Endodermal cell (in vitro differentiated cells): ENCODE data around the gene DEPP1. TPM values are rescaled to one million over a fixed set of nuclear protein-coding genes. Genes with fewer than 3 reads are reported as not detected.

Experiments
- DNase-seq: peaks from one replicate; pipeline ENCODE4 v3.0.0-alpha.2; 2017
- H3K27ac ChIP-seq: 2 replicates; pipeline ENCODE4 v1.5.1; 2013; ENCODE audit warnings: mild to moderate bottlenecking, low read depth, low read length, moderate library complexity
- H3K27me3 ChIP-seq: 2 replicates; pipeline ENCODE4 v1.6.1; 2013; ENCODE audit warnings: mild to moderate bottlenecking, low read length, moderate library complexity; ENCODE audit not compliant: insufficient read depth, control insufficient read depth, poor library complexity, severe bottlenecking
- H3K36me3 ChIP-seq: 2 replicates; pipeline ENCODE4 v1.7.0; 2013; ENCODE audit warnings: mild to moderate bottlenecking, low read length, moderate library complexity; ENCODE audit not compliant: control insufficient read depth, insufficient read depth
- H3K4me1 ChIP-seq: one replicate; pipeline ENCODE4 v1.7.0; 2013; ENCODE audit warnings: low read length; ENCODE audit not compliant: control insufficient read depth, insufficient read depth
- H3K4me3 ChIP-seq: 2 replicates; pipeline ENCODE4 v1.5.1; 2013; ENCODE audit warnings: mild to moderate bottlenecking, low read length, moderate library complexity
- H3K9ac ChIP-seq: 2 replicates; pipeline ENCODE4 v1.6.1; 2013; ENCODE audit warnings: mild to moderate bottlenecking, low read length, moderate library complexity; ENCODE audit not compliant: poor library complexity, severe bottlenecking; ENCODE audit errors: extremely low read depth
- H3K9me3 ChIP-seq: 2 replicates; pipeline ENCODE4 v1.6.1; 2013; ENCODE audit warnings: mild to moderate bottlenecking, low read length, moderate library complexity; ENCODE audit not compliant: control insufficient read depth
- H3K27ac Mint-ChIP-seq: 2 replicates; pipeline ENCODE4 v1.8.0; 2020; ENCODE audit warnings: mixed read lengths
- H3K27me3 Mint-ChIP-seq: 2 replicates; pipeline ENCODE4 v1.8.0; 2021; ENCODE audit warnings: mild to moderate bottlenecking, mixed read lengths; ENCODE audit not compliant: insufficient read depth
- H3K36me3 Mint-ChIP-seq: 2 replicates; pipeline ENCODE4 v1.8.0; 2020; ENCODE audit warnings: low read depth, mixed read lengths
- H3K4me1 Mint-ChIP-seq: 2 replicates; pipeline ENCODE4 v1.8.0; 2020; ENCODE audit warnings: mixed read lengths
- H3K4me3 Mint-ChIP-seq: 2 replicates; pipeline ENCODE4 v1.8.0; 2020; ENCODE audit warnings: mild to moderate bottlenecking, moderate library complexity, mixed read lengths
- H3K9me3 Mint-ChIP-seq: 2 replicates; pipeline ENCODE4 v1.8.0; 2020; ENCODE audit warnings: mild to moderate bottlenecking, mixed read lengths
- WGBS, 2 experiments: methylation state at CpG; one replicate each; pipeline versions ENCODE4 v1.1.5 to v1.1.7; 2013; ENCODE audit warnings: missing lambda C conversion rate in 2 of 2, mixed read lengths in 1 of 2; ENCODE audit not compliant: insufficient coverage in 1 of 2, insufficient read length in 1 of 2; 5-methylcytosine and 5-hydroxymethylcytosine counted together
- total RNA-seq, 2 donors: library from RNA; stranded (reverse); fragmentation: NEBNext Ultra II Directional in 1 of 2; extraction: Animal tissue kit (Norgen Biotek cat#: 25700) in 1 of 2; gene quantifications; 2 replicates in 1 of 2; 3 replicates in 1 of 2; pipeline ENCODE4 v1.2.1, GENCODE V29; 2021
- TF ChIP-seq, protein P1 (sequence below): fragments of 200-600 bp; sonication (generic); conservative IDR thresholded peaks from 2 replicates; pipeline ENCODE4 v1.5.0; 2021; ENCODE audit warnings: antibody characterized with exemption, mild to moderate bottlenecking

Gene DEPP1
- total RNA-seq, 2 donors from 2014 or later: 1.3 to 2.6 TPM

DNA sequence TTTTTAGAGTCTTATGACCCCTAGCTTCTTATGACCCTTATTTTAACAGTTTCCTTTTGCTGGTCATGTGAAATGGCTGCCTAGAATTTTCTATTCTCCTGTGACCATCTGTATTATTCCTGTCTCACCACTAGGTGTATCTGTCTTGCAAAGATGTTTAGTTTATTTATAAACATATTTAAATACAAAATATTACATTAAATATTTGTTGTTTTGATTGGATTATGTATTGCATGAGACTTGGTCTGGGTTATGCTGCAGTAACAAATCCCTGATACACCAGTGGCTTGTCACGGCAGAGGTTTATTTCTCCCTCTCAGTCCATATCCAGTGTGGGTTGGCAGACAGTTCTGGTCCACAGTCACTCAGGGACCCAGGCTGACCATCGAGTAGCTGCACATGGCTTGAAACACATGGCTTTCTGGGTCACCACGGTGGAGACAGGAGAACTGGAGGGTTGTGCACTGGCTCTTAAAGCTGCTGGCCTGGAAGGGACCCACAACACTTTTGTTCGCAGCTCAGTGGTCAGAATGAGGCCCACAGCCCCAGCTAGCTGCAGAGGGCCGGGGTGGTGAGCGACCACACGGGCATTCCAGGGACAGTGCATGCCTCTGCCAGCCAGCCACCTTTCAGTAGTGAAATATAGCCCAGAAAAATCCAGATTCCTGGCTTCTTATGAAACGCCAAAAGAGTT, 11.6 kb downstream of the DEPP1 start:
- Histone ChIP-seq H3K4me3 (no peak overlapping the region), H3K9ac (no peak overlapping the region), H3K27ac (no peak overlapping the region), H3K4me1 (peaks cover 9% of the 10 kb centered on the region), H3K27me3 (no peaks in the 10 kb centered on the region), H3K36me3 (no peaks in the 10 kb centered on the region), H3K9me3 (no peaks in the 10 kb centered on the region)
- TF ChIP-seq, protein P1, sequence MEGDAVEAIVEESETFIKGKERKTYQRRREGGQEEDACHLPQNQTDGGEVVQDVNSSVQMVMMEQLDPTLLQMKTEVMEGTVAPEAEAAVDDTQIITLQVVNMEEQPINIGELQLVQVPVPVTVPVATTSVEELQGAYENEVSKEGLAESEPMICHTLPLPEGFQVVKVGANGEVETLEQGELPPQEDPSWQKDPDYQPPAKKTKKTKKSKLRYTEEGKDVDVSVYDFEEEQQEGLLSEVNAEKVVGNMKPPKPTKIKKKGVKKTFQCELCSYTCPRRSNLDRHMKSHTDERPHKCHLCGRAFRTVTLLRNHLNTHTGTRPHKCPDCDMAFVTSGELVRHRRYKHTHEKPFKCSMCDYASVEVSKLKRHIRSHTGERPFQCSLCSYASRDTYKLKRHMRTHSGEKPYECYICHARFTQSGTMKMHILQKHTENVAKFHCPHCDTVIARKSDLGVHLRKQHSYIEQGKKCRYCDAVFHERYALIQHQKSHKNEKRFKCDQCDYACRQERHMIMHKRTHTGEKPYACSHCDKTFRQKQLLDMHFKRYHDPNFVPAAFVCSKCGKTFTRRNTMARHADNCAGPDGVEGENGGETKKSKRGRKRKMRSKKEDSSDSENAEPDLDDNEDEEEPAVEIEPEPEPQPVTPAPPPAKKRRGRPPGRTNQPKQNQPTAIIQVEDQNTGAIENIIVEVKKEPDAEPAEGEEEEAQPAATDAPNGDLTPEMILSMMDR: peak; percentile 63
- H3K27ac Mint-ChIP-seq: no peak overlapping the region
- peaks cover 26% of the 10 kb centered on the region for H3K4me1 Mint-ChIP-seq
- H3K36me3 Mint-ChIP-seq: peaks cover 3% of the 10 kb centered on the region
- 86 to 95% methylated on average over 7 to 8 of the region's 8 CpGs for WGBS, 2 experiments
- no peak for DNase-seq
- no peaks in the 10 kb centered on the region for H3K9me3 Mint-ChIP-seq
- peaks cover 4% of the 10 kb centered on the region for H3K27me3 Mint-ChIP-seq
- H3K4me3 Mint-ChIP-seq: no peak overlapping the region

DNA sequence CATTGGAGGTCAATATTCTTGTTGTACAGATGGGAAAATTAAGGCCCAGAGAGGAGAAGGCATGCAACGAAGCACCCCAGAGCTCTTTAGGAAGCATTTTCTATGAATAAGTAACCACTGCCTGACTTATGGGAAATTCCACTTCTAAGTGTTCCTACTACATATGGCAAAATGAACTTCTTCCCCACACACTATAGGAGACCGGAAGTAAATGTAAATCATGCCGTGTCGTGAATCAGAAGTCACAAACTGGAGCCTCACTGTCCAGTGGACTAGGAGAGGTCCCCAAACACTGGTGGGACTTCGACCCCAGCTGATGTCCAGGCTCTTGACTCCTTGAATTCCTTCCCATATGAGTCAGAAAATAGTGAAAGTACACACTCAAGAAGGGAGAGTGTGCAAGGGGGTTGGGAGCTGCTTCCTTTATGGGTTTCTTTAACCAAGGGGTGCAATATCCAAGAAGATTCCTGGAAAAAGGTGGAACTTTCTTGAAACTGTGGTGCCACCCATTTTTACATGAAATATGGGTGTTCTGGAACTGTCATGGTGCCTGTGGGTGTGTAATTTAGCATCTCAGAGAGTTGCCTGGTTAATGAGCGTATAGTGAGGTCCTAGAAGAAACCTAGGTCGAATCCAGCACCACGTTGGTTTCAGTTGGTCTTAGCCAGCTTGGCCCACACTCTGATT, 12.3 kb downstream of the DEPP1 start:
- Histone ChIP-seq H3K9ac (no peak overlapping the region), H3K27me3 (peaks cover 4% of the 10 kb centered on the region), H3K27ac (no peak overlapping the region), H3K36me3 (no peaks in the 10 kb centered on the region), H3K9me3 (no peaks in the 10 kb centered on the region), H3K4me3 (no peak overlapping the region), H3K4me1 (peaks cover 9% of the 10 kb centered on the region)
- Mint-ChIP-seq H3K9me3 (no peaks in the 10 kb centered on the region), H3K4me3 (no peak overlapping the region), H3K27ac (no peak overlapping the region), H3K36me3 (peaks cover 3% of the 10 kb centered on the region), H3K27me3 (peaks cover 9% of the 10 kb centered on the region), H3K4me1 (peaks cover 26% of the 10 kb centered on the region)
- no peak for DNase-seq
- TF ChIP-seq, protein P1: no peak
- 83 to 87% methylated on average over 6 to 8 of the region's 8 CpGs for WGBS, 2 experiments

DNA sequence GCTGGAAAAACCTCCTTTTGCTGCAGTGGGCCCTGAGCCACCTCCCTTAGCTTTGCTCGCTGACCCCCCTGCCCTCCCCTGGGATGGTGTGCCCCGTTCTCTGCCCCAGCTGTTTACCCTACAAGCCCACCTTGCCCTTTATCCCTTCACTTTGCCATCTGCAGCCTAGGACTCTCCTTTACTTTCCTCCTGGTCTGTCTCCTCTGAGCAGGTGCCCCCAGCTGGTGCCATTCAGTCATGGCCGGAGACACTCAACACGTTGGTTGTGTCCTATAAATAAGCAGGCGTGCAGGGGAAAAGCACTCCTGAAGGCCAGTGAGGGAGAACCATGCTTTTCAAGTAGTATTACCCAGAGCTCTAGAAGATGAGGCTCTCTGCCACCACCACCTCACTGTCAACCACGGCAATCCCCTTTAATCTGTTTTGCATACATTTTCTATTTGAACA, 12.9 kb downstream of the DEPP1 start:
- peaks cover 9% of the 10 kb centered on the region for H3K4me1 ChIP-seq
- WGBS, 2 experiments: 89 to 92% methylated on average over 5 to 6 of the region's 6 CpGs
- H3K36me3 Mint-ChIP-seq: peaks cover 1% of the 10 kb centered on the region
- no peak overlapping the region for H3K27ac ChIP-seq
- H3K27me3 Mint-ChIP-seq: peaks cover 15% of the 10 kb centered on the region
- DNase-seq: peak; percentile 35
- H3K4me3 Mint-ChIP-seq: no peak overlapping the region
- no peak overlapping the region for H3K9ac ChIP-seq
- no peak overlapping the region for H3K4me3 ChIP-seq
- H3K9me3 Mint-ChIP-seq: no peaks in the 10 kb centered on the region
- peaks cover 30% of the 10 kb centered on the region for H3K4me1 Mint-ChIP-seq
- H3K9me3 ChIP-seq: no peaks in the 10 kb centered on the region
- H3K36me3 ChIP-seq: no peaks in the 10 kb centered on the region
- TF ChIP-seq, protein P1: no peak
- peaks cover 9% of the 10 kb centered on the region for H3K27me3 ChIP-seq
- no peak overlapping the region for H3K27ac Mint-ChIP-seq
